ENCODE data around the gene GIT2. TPM values are rescaled to one million over a fixed set of nuclear protein-coding genes. Genes with fewer than 3 reads are reported as not detected.

The GIT2 gene
- total RNA-seq, 1 experiment from 2014 or later: 36.7 TPM

DNA sequence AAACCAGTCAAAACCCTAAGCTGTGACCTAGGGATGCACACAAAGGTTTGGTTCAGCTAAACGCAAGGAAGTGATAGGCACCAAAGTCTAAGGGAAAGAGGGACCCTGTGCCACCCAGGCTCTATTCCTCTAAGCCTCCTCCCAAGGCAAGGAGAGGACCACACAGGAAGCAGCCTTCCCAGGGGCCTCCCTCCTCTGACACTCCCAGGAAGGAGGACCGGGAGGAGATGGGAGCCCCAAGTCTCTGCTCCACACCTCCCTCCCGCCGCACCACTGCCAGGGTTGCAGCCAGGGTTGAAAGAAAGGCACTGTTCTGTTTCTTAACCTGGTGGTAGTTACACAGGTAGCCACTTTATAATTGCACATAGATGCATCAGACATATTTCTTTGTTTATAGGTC, 74.2 kb downstream of the GIT2 start:
- Histone ChIP-seq H3K4me2 (no peak overlapping the region), H3K27ac (no peak overlapping the region)
- intact Hi-C loops (cut with micrococcal nuclease; ENCODE audit: unreplicated experiment): no loop called here

DNA sequence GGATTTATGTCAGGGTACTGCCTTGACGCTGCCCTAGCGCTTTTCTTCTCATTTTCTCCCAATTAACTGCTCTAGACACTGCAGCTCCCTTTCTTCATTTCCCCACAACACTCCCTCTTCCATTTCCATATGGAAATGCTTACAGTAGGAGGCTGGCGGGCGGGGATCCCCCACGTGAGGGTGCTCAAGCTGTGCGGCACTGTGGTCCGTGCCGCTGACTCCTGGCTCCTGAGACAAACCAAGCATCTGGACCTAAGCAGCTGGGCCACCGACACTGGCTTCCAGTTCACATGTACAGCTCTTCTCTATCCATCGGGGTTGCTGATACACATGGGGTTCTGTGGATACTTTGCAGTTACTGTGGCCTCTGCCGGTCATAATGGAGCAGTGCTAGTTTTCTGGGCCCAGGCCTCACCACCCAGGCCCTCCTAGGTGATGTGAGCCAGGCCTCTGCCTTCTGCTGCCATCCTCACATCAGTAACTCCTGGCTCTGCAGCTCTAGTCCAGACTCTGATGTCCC, 75.8 kb downstream of the GIT2 start:
- POLR2A ChIA-PET (ENCODE audit: unreplicated experiment): no interaction called here
- CTCF ChIA-PET: interaction anchor here (0.7 kb wide), 1 partner anchor 889 kb away, joined by 3 read pairs; no protein-coding TSS in a partner anchor
- H2AFZ ChIP-seq: no peak overlapping the region
- no peak overlapping the region for H3K4me2 ChIP-seq
- H3K79me2 ChIP-seq (ENCODE audit: low read depth): no peaks in the 10 kb centered on the region
- no peak overlapping the region for H3K4me3 ChIP-seq
- no TSS peak for BruUV-seq (replicated peaks)
- no peak for TF ChIP-seq EZH2 (IDR thresholded peaks at IDR 0.05; ENCODE audit: low read depth)
- TF ChIP-seq, protein P1, sequence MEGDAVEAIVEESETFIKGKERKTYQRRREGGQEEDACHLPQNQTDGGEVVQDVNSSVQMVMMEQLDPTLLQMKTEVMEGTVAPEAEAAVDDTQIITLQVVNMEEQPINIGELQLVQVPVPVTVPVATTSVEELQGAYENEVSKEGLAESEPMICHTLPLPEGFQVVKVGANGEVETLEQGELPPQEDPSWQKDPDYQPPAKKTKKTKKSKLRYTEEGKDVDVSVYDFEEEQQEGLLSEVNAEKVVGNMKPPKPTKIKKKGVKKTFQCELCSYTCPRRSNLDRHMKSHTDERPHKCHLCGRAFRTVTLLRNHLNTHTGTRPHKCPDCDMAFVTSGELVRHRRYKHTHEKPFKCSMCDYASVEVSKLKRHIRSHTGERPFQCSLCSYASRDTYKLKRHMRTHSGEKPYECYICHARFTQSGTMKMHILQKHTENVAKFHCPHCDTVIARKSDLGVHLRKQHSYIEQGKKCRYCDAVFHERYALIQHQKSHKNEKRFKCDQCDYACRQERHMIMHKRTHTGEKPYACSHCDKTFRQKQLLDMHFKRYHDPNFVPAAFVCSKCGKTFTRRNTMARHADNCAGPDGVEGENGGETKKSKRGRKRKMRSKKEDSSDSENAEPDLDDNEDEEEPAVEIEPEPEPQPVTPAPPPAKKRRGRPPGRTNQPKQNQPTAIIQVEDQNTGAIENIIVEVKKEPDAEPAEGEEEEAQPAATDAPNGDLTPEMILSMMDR (conservative IDR thresholded peaks at IDR 0.05): no peak
- H3K36me3 ChIP-seq (ENCODE audit: low read depth): no peaks in the 10 kb centered on the region; the same call in 1 of the 2 replicates
- no peaks in the 10 kb centered on the region for H4K20me1 ChIP-seq (ENCODE audit: insufficient read depth)
- H3K27me3 ChIP-seq (ENCODE audit: insufficient read depth, low read depth): no peaks in the 10 kb centered on the region
- no peaks in the 10 kb centered on the region for H3K9me2 ChIP-seq (ENCODE audit: insufficient read depth)
- 0 out of 2 replicates have a peak, but pooled peaks cover 3% of the 10 kb centered on the region for H3F3A ChIP-seq (ENCODE audit: insufficient read depth, low read depth)
- no peak overlapping the region for H3K27ac ChIP-seq
- no peaks in the 10 kb centered on the region for H3K4me1 ChIP-seq (replicated peaks; ENCODE audit: insufficient read depth)
- no peak for DNase-seq
- H3K9me3 ChIP-seq (ENCODE audit: insufficient read depth, low read depth): no peaks in the 10 kb centered on the region
- intact Hi-C loops (cut with micrococcal nuclease; ENCODE audit: unreplicated experiment): no loop called here

More for the DNA sequence above, 74.2 kb downstream of the GIT2 start:
- no peak overlapping the region for H3K4me3 ChIP-seq
- no peak for DNase-seq
- H3K79me2 ChIP-seq (ENCODE audit: low read depth): no peaks in the 10 kb centered on the region
- H3K9me3 ChIP-seq (ENCODE audit: insufficient read depth, low read depth): no peaks in the 10 kb centered on the region
- no peaks in the 10 kb centered on the region for H3K4me1 ChIP-seq (replicated peaks; ENCODE audit: insufficient read depth)
- POLR2A ChIA-PET (ENCODE audit: unreplicated experiment): no interaction called here
- H3F3A ChIP-seq (ENCODE audit: insufficient read depth, low read depth): 0 out of 2 replicates have a peak, but pooled peaks cover 3% of the 10 kb centered on the region
- no peaks in the 10 kb centered on the region for H4K20me1 ChIP-seq (ENCODE audit: insufficient read depth)
- no TSS peak for BruUV-seq (replicated peaks)
- H2AFZ ChIP-seq: no peak overlapping the region
- no peaks in the 10 kb centered on the region for H3K27me3 ChIP-seq (ENCODE audit: insufficient read depth, low read depth)
- no peaks in the 10 kb centered on the region for H3K9me2 ChIP-seq (ENCODE audit: insufficient read depth)
- CTCF ChIA-PET: no interaction called here
- H3K36me3 ChIP-seq (ENCODE audit: low read depth): no peaks in the 10 kb centered on the region; the same call in 1 of the 2 replicates
- TF ChIP-seq EZH2 (IDR thresholded peaks at IDR 0.05; ENCODE audit: low read depth): no peak
- TF ChIP-seq, protein P1 (conservative IDR thresholded peaks at IDR 0.05): no peak

DNA sequence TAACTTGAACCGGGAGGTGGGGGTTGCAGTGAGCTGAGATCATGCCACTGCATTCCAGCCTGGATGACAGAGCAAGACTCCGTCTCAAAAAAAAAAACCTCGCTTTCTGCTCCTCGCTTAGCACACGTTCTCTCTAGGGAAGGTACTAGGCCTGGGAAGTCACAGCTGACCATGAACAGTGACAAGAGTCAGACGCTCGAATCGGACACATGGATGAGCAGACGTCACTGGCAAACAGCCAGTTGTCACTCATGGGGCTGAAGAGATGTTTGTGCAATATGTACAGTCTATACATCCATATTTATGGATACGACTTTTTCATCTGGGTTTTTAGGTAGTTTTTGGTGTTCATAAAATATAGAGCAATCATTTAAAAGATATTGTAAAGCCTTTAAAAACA, 76.7 kb downstream of the GIT2 start:
- Histone ChIP-seq H3K9me3 (ENCODE audit: insufficient read depth, low read depth) (no peaks in the 10 kb centered on the region), H3F3A (ENCODE audit: insufficient read depth, low read depth) (0 out of 2 replicates have a peak, but pooled peaks cover 3% of the 10 kb centered on the region), H3K27me3 (ENCODE audit: insufficient read depth, low read depth) (no peaks in the 10 kb centered on the region), H3K4me3 (no peak overlapping the region), H3K4me1 (replicated peaks; ENCODE audit: insufficient read depth) (no peaks in the 10 kb centered on the region), H3K36me3 (ENCODE audit: low read depth) (no peaks in the 10 kb centered on the region; the same call in 1 of the 2 replicates), H2AFZ (no peak overlapping the region), H3K4me2 (no peak overlapping the region), H3K9me2 (ENCODE audit: insufficient read depth) (no peaks in the 10 kb centered on the region), H3K79me2 (ENCODE audit: low read depth) (no peaks in the 10 kb centered on the region), H3K27ac (no peak overlapping the region), H4K20me1 (ENCODE audit: insufficient read depth) (no peaks in the 10 kb centered on the region)
- TF ChIP-seq, protein P1 (conservative IDR thresholded peaks at IDR 0.05): no peak
- TF ChIP-seq EZH2 (IDR thresholded peaks at IDR 0.05; ENCODE audit: low read depth): no peak
- ChIA-PET POLR2A (ENCODE audit: unreplicated experiment) (no interaction called here), CTCF (no interaction called here)
- BruUV-seq (replicated peaks): no TSS peak
- intact Hi-C loops (cut with micrococcal nuclease; ENCODE audit: unreplicated experiment): no loop called here
- DNase-seq: no peak
